DND-41 (cell line): ENCODE measurements around the gene B4GALNT3.

Source experiments
- ATAC-seq: fragments of 200-7000 bp; cut with Tn5 transposase; 3 replicates; pipeline ENCODE4 v1.9.1; 2021; ENCODE audit warnings: low read depth; ENCODE audit not compliant: insufficient read depth
- DNase-seq: peaks from one replicate; pipeline ENCODE4 v3.0.0-alpha.2; 2020
- H2AFZ ChIP-seq: 2 replicates; pipeline ENCODE4 v1.6.0; 2012; ENCODE audit warnings: low read depth, low read length
- H3K27ac ChIP-seq: 2 replicates; pipeline ENCODE4 v1.5.1; 2012; ENCODE audit warnings: low read length, inconsistent platforms
- H3K27me3 ChIP-seq: fragments of 200-600 bp; sonication (generic); 2 replicates; pipeline ENCODE4 v1.6.0; 2012; ENCODE audit warnings: low read length, mild to moderate bottlenecking, inconsistent platforms; ENCODE audit not compliant: insufficient read depth, poor library complexity
- H3K36me3 ChIP-seq: 2 replicates; pipeline ENCODE4 v1.5.1; 2012; ENCODE audit warnings: low read length, inconsistent platforms; ENCODE audit not compliant: insufficient read depth
- H3K4me1 ChIP-seq: 2 replicates; pipeline ENCODE4 v1.5.1; 2012; ENCODE audit warnings: mild to moderate bottlenecking, low read length; ENCODE audit not compliant: insufficient read depth
- H3K4me2 ChIP-seq: 2 replicates; pipeline ENCODE4 v1.6.0; 2012; ENCODE audit warnings: mild to moderate bottlenecking, moderate library complexity, low read length, inconsistent platforms; ENCODE audit not compliant: insufficient read depth
- H3K4me3 ChIP-seq, 2 experiments: fragments of 200-600 bp in 1 of 2; shearing (Covaris generic) in 1 of 2; 2 replicates each; pipeline ENCODE4 v1.5.1; 2012 to 2016; ENCODE audit warnings: inconsistent platforms in 2 of 2, low read length in 2 of 2, mild to moderate bottlenecking in 2 of 2, low read depth in 1 of 2, moderate library complexity in 1 of 2
- H3K79me2 ChIP-seq: 2 replicates; pipeline ENCODE4 v1.6.0; 2012; ENCODE audit warnings: low read length, inconsistent platforms; ENCODE audit not compliant: insufficient read depth
- H3K9ac ChIP-seq: 2 replicates; pipeline ENCODE4 v1.6.0; 2012; ENCODE audit warnings: low read depth, mild to moderate bottlenecking, inconsistent platforms, low read length, moderate library complexity
- H3K9me3 ChIP-seq: 2 replicates; pipeline ENCODE4 v1.5.1; 2012; ENCODE audit warnings: low read length, moderate library complexity, mild to moderate bottlenecking, inconsistent platforms; ENCODE audit not compliant: insufficient read depth, severe bottlenecking
- H4K20me1 ChIP-seq: 2 replicates; pipeline ENCODE4 v1.6.0; 2012; ENCODE audit warnings: low read length; ENCODE audit not compliant: insufficient read depth
- CTCF ChIP-seq: IDR thresholded peaks from 2 replicates; pipeline ENCODE4 v1.5.1; 2012; ENCODE audit warnings: borderline replicate concordance, low read length, moderate library complexity, mild to moderate bottlenecking; ENCODE audit not compliant: poor library complexity, severe bottlenecking; ENCODE audit errors: extremely low read depth
- EZH2 ChIP-seq: IDR thresholded peaks from 3 replicates; pipeline ENCODE4 v1.6.1; 2012; ENCODE audit warnings: borderline replicate concordance, low read depth, mild to moderate bottlenecking, moderate library complexity, low read length, inconsistent platforms; ENCODE audit not compliant: severe bottlenecking

The B4GALNT3 gene

GRCh38 chr12:546265-546919, 86.7 kb downstream of the B4GALNT3 start:
- DNase-seq (no peak), ATAC-seq (no peak)
- Histone ChIP-seq H2AFZ (peak overlapping the region; percentile 66), H3K27ac (no peak overlapping the region), H3K4me1 (peaks cover 9% of the 10 kb centered on the region), H3K4me3 (peak overlapping the region in 1 of 2 experiments; percentile 30; a peak in 1 of 4 replicates), H3K27me3 (peaks cover 16% of the 10 kb centered on the region), H3K4me2 (peak overlapping the region; percentile 58), H3K9ac (no peak overlapping the region), H3K36me3 (no peaks in the 10 kb centered on the region), H4K20me1 (peaks cover 5% of the 10 kb centered on the region; the same call in 1 of the 2 replicates), H3K79me2 (no peaks in the 10 kb centered on the region), H3K9me3 (no peaks in the 10 kb centered on the region)
- no peak for TF ChIP-seq CTCF
- TF ChIP-seq EZH2, result no peak

- Histone ChIP-seq H3K27ac (no peak overlapping the region), H2AFZ (peak overlapping the region; percentile 66; the same call in 1 of the 2 replicates), H3K9me3 (no peaks in the 10 kb centered on the region), H3K4me1 (peaks cover 9% of the 10 kb centered on the region), H4K20me1 (peaks cover 5% of the 10 kb centered on the region; the same call in 1 of the 2 replicates), H3K4me2 (peak overlapping the region; percentile 58), H3K27me3 (peaks cover 20% of the 10 kb centered on the region), H3K4me3 (peak overlapping the region in 1 of 2 experiments; percentile 30; a peak in 1 of 4 replicates), H3K79me2 (no peaks in the 10 kb centered on the region), H3K36me3 (no peaks in the 10 kb centered on the region), H3K9ac (no peak overlapping the region)
- TF ChIP-seq CTCF (peak; percentile 99), EZH2 (no peak)
- ATAC-seq (peak; percentile 89), DNase-seq (peak; percentile 68)
These were observed 87.4 kb downstream of the B4GALNT3 start for GRCh38 chr12:546920-547845.

- Histone ChIP-seq H3K4me3 (no peak overlapping the region), H3K4me2 (no peak overlapping the region), H3K79me2 (no peaks in the 10 kb centered on the region), H3K27me3 (peaks cover 20% of the 10 kb centered on the region), H3K27ac (no peak overlapping the region), H3K9ac (no peak overlapping the region), H3K4me1 (peaks cover 9% of the 10 kb centered on the region), H3K36me3 (no peaks in the 10 kb centered on the region), H4K20me1 (peaks cover 5% of the 10 kb centered on the region; the same call in 1 of the 2 replicates), H2AFZ (no peak overlapping the region), H3K9me3 (no peaks in the 10 kb centered on the region)
- DNase-seq, result no peak
- TF ChIP-seq CTCF, result no peak
- ATAC-seq, result no peak
These were observed 88.2 kb downstream of the B4GALNT3 start for GRCh38 chr12:547883-548470.
